DOHH2 (cell line): ENCODE measurements around the gene SLC12A2.

Experiments
- H3F3A ChIP-seq: fragments of 200-600 bp; sonication (generic), shearing (Covaris generic); 2 replicates; pipeline ENCODE4 v1.6.0; 2016; ENCODE audit warnings: antibody characterized with exemption, mild to moderate bottlenecking; ENCODE audit not compliant: control insufficient read depth, insufficient read depth
- H3K27ac ChIP-seq: fragments of 200-600 bp; sonication (generic); 2 replicates; pipeline ENCODE4 v1.5.1; 2014; ENCODE audit warnings: low read depth, mild to moderate bottlenecking, low read length, moderate library complexity
- H3K27me3 ChIP-seq: fragments of 200-600 bp; sonication (generic); 2 replicates; pipeline ENCODE4 v1.6.1; 2014; ENCODE audit warnings: mild to moderate bottlenecking, low read length, mixed read lengths; ENCODE audit not compliant: control insufficient read depth
- H3K36me3 ChIP-seq: fragments of 200-600 bp; sonication (generic); 2 replicates; pipeline ENCODE4 v1.6.1; 2014; ENCODE audit warnings: mild to moderate bottlenecking, low read length, moderate library complexity, mixed read lengths; ENCODE audit not compliant: control insufficient read depth
- H3K4me1 ChIP-seq: fragments of 200-600 bp; sonication (generic); 2 replicates; pipeline ENCODE4 v1.6.1; 2014; ENCODE audit warnings: mild to moderate bottlenecking, low read length, mixed read lengths; ENCODE audit not compliant: control insufficient read depth
- H3K4me2 ChIP-seq: fragments of 200-600 bp; sonication (generic); 2 replicates; pipeline ENCODE4 v1.6.0; 2014; ENCODE audit warnings: mild to moderate bottlenecking, low read length, moderate library complexity
- H3K4me3 ChIP-seq: fragments of 200-600 bp; sonication (generic); 2 replicates; pipeline ENCODE4 v1.5.1; 2014; ENCODE audit warnings: mild to moderate bottlenecking, low read length, mixed read lengths
- H3K79me2 ChIP-seq: fragments of 200-600 bp; sonication (generic); 2 replicates; pipeline ENCODE4 v1.6.1; 2014; ENCODE audit warnings: mild to moderate bottlenecking, low read length, mixed read lengths; ENCODE audit not compliant: control insufficient read depth
- H3K9me2 ChIP-seq: fragments of 200-600 bp; sonication (generic); replicated peaks from 2 replicates; pipeline ENCODE4 v1.6.1; 2014; ENCODE audit warnings: mild to moderate bottlenecking, low read length, mixed read lengths; ENCODE audit not compliant: control insufficient read depth
- H3K9me3 ChIP-seq: fragments of 200-600 bp; sonication (generic); 2 replicates; pipeline ENCODE4 v1.6.1; 2014; ENCODE audit warnings: antibody characterized with exemption, low read length, mixed read lengths; ENCODE audit not compliant: control insufficient read depth, insufficient read depth
- H4K20me1 ChIP-seq: fragments of 200-600 bp; sonication (generic); 2 replicates; pipeline ENCODE4 v1.6.0; 2014; ENCODE audit warnings: low read depth, mild to moderate bottlenecking, antibody characterized with exemption, low read length, moderate library complexity; ENCODE audit not compliant: control insufficient read depth, insufficient read depth
- EZH2phosphoT487 ChIP-seq: fragments of 200-600 bp; sonication (generic); IDR thresholded peaks from 2 replicates; pipeline ENCODE4 v1.6.1; 2017; ENCODE audit warnings: borderline replicate concordance, mild to moderate bottlenecking, antibody characterized with exemption, low read length, moderate library complexity, mixed read lengths
- TF ChIP-seq, protein P1 (sequence below): fragments of 200-600 bp; sonication (generic); IDR thresholded peaks from one replicate; pipeline ENCODE4 v1.5.1; 2014; ENCODE audit warnings: antibody characterized with exemption, mild to moderate bottlenecking, low read depth, low read length; ENCODE audit not compliant: poor library complexity, severe bottlenecking

SLC12A2 gene

GRCh38 chr5:128038643-128039042, 44.9 kb upstream of the SLC12A2 start:
- Histone ChIP-seq H4K20me1 (no peaks in the 10 kb centered on the region), H3K36me3 (peaks cover 11% of the 10 kb centered on the region), H3K4me1 (no peaks in the 10 kb centered on the region), H3K9me3 (peaks cover 5% of the 10 kb centered on the region; the same call in 1 of the 2 replicates), H3K27ac (no peak overlapping the region), H3K4me2 (no peak overlapping the region), H3F3A (no peaks in the 10 kb centered on the region), H3K9me2 (no peaks in the 10 kb centered on the region), H3K79me2 (peaks cover 6% of the 10 kb centered on the region), H3K4me3 (no peak overlapping the region), H3K27me3 (no peaks in the 10 kb centered on the region)
- TF ChIP-seq, protein P1, sequence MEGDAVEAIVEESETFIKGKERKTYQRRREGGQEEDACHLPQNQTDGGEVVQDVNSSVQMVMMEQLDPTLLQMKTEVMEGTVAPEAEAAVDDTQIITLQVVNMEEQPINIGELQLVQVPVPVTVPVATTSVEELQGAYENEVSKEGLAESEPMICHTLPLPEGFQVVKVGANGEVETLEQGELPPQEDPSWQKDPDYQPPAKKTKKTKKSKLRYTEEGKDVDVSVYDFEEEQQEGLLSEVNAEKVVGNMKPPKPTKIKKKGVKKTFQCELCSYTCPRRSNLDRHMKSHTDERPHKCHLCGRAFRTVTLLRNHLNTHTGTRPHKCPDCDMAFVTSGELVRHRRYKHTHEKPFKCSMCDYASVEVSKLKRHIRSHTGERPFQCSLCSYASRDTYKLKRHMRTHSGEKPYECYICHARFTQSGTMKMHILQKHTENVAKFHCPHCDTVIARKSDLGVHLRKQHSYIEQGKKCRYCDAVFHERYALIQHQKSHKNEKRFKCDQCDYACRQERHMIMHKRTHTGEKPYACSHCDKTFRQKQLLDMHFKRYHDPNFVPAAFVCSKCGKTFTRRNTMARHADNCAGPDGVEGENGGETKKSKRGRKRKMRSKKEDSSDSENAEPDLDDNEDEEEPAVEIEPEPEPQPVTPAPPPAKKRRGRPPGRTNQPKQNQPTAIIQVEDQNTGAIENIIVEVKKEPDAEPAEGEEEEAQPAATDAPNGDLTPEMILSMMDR, result no peak

- Histone ChIP-seq H3K4me2 (no peak overlapping the region), H3K27ac (no peak overlapping the region), H3K4me3 (no peak overlapping the region), H3K27me3 (no peaks in the 10 kb centered on the region), H3K4me1 (no peaks in the 10 kb centered on the region), H3K9me3 (no peaks in the 10 kb centered on the region), H3K36me3 (peaks cover 3% of the 10 kb centered on the region), H4K20me1 (no peaks in the 10 kb centered on the region), H3K79me2 (peaks cover 3% of the 10 kb centered on the region; the same call in 1 of the 2 replicates), H3F3A (no peaks in the 10 kb centered on the region), H3K9me2 (no peaks in the 10 kb centered on the region)
- TF ChIP-seq, protein P1, result no peak
- TF ChIP-seq EZH2phosphoT487, result no peak
Measured at GRCh38 chr5:128040927-128041326, 42.6 kb upstream of the SLC12A2 start.

DNA sequence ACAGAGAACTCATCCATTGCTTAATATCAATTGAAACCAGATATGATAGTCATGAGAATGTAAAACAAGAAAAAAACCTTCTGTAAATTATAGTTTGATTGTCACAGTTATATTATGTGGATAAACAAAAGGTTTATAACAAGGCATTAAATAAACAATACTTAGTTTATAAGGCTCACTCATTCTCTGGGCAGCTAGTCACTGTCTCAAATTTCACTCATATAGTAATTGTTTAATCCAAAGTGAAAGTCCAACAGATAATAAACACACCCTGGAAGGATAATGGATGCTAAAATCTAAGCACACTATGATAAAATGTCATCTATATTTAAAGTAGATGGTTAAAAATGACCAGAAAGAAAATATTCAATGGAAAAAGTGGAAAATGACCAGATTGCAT, 30.8 kb upstream of the SLC12A2 start:
- H4K20me1 ChIP-seq, result no peaks in the 10 kb centered on the region
- H3K4me1 ChIP-seq, result peaks cover 16% of the 10 kb centered on the region
- H3K36me3 ChIP-seq, result peaks cover 40% of the 10 kb centered on the region
- no peaks in the 10 kb centered on the region; the same call in 1 of the 2 replicates for H3K9me3 ChIP-seq
- H3K4me3 ChIP-seq, result no peak overlapping the region
- H3K9me2 ChIP-seq, result no peaks in the 10 kb centered on the region
- TF ChIP-seq EZH2phosphoT487, result no peak
- TF ChIP-seq, protein P1, result no peak
- H3K4me2 ChIP-seq, result no peak overlapping the region
- no peaks in the 10 kb centered on the region for H3F3A ChIP-seq
- no peaks in the 10 kb centered on the region for H3K27me3 ChIP-seq
- H3K79me2 ChIP-seq, result peaks cover 5% of the 10 kb centered on the region
- no peak overlapping the region for H3K27ac ChIP-seq
